Glutamatergic neuron (in vitro differentiated cells): ENCODE data around the gene CHMP1A. TPM values are rescaled to one million over a fixed set of nuclear protein-coding genes. Genes with fewer than 3 reads are reported as not detected.

ENCODE experiments used
- DNase-seq: peaks from one replicate; pipeline ENCODE4 v3.0.0; 2022
- H3K27ac Mint-ChIP-seq: one replicate; pipeline ENCODE4 v1.8.0; 2020; ENCODE audit warnings: mild to moderate bottlenecking, mixed read lengths, inconsistent platforms; ENCODE audit not compliant: unreplicated experiment
- H3K27me3 Mint-ChIP-seq: one replicate; pipeline ENCODE4 v1.8.0; 2020; ENCODE audit warnings: mild to moderate bottlenecking, moderate library complexity, mixed read lengths, inconsistent platforms; ENCODE audit not compliant: unreplicated experiment
- H3K36me3 Mint-ChIP-seq: one replicate; pipeline ENCODE4 v1.8.0; 2020; ENCODE audit warnings: mild to moderate bottlenecking, mixed read lengths, inconsistent platforms; ENCODE audit not compliant: unreplicated experiment
- H3K4me1 Mint-ChIP-seq: one replicate; pipeline ENCODE4 v1.8.0; 2020; ENCODE audit warnings: mild to moderate bottlenecking, low read depth, mixed read lengths, inconsistent platforms; ENCODE audit not compliant: unreplicated experiment
- H3K4me3 Mint-ChIP-seq: one replicate; pipeline ENCODE4 v1.8.0; 2020; ENCODE audit warnings: mild to moderate bottlenecking, mixed read lengths, inconsistent platforms; ENCODE audit not compliant: unreplicated experiment
- H3K9me3 Mint-ChIP-seq: one replicate; pipeline ENCODE4 v1.8.0; 2020; ENCODE audit warnings: mild to moderate bottlenecking, moderate library complexity, mixed read lengths, inconsistent platforms; ENCODE audit not compliant: unreplicated experiment
- total RNA-seq: library from RNA; stranded (reverse); fragmentation: NEBNext Ultra II Directional; extraction: Animal tissue kit (Norgen Biotek cat#: 25700); gene quantifications from one replicate; pipeline ENCODE4 v1.2.1, GENCODE V29; 2021; ENCODE audit not compliant: unreplicated experiment
- TF ChIP-seq, protein P1 (sequence below): fragments of 200-600 bp; sonication (generic); IDR thresholded peaks from one replicate; pipeline ENCODE4 v1.5.0; 2021; ENCODE audit not compliant: partially characterized antibody, unreplicated experiment

Gene CHMP1A
- total RNA-seq, 1 donor from 2014 or later, result 96.3 TPM

DNA sequence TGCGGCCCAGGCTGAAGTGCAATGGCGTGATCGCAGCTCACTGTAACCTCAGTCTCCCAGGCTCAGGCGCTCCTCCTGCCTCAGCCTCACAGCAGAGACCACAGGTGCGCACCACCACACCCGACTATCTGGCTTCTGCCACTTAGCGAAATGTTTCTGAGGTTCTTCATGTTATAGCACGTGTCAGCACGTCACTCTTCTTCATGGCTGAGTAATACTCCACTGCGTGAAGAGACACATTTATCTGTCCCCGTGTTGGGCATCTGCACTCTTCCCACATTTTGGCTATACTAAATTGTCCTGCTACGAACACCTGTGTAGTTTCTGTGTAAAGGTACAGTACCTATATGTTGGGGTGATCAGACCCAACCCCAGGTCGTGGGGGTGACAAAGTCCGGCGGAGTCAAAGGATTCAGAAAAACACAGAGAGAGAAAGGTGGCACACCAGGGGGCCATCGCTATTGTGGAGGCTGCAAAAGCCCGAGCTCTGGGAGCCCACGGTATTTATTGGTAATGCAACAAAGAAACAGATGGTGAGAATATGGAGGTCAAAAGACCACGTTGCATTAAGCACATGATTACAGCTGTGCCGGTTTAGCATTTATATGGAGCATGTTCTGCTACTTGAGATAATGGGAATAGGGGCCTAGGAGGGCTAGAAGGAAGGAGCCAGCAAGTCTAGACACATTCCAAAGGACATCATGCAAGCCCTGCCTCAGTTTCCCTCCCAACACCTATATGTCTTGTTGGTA is 44.9 kb downstream of the CHMP1A start:
- no peak for DNase-seq
- Mint-ChIP-seq H3K27ac (peak overlapping the region; percentile 78), H3K4me3 (peak overlapping the region; percentile 49)

DNA sequence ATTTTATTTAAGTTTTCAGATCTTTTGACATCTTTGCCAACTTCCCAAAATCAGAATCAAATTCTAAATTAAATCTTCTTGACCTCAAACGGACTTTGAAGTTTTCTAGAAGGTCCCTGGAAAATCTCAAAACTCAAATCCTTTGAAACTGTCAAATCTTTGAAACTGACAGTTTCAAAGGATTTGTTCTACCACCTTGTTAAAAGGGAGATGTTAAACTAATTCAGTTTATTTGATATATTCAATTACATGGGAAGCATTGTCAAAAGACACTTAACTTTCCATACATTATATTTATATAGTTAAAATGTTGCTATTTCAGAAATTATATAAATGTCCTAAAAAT is 47.4 kb downstream of the CHMP1A start:
- H3K27me3 Mint-ChIP-seq, result peaks cover 9% of the 10 kb centered on the region
- no peak overlapping the region for H3K27ac Mint-ChIP-seq
- peaks cover 6% of the 10 kb centered on the region for H3K9me3 Mint-ChIP-seq
- peaks cover 9% of the 10 kb centered on the region for H3K4me1 Mint-ChIP-seq
- TF ChIP-seq, protein P1, sequence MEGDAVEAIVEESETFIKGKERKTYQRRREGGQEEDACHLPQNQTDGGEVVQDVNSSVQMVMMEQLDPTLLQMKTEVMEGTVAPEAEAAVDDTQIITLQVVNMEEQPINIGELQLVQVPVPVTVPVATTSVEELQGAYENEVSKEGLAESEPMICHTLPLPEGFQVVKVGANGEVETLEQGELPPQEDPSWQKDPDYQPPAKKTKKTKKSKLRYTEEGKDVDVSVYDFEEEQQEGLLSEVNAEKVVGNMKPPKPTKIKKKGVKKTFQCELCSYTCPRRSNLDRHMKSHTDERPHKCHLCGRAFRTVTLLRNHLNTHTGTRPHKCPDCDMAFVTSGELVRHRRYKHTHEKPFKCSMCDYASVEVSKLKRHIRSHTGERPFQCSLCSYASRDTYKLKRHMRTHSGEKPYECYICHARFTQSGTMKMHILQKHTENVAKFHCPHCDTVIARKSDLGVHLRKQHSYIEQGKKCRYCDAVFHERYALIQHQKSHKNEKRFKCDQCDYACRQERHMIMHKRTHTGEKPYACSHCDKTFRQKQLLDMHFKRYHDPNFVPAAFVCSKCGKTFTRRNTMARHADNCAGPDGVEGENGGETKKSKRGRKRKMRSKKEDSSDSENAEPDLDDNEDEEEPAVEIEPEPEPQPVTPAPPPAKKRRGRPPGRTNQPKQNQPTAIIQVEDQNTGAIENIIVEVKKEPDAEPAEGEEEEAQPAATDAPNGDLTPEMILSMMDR, result no peak
- H3K36me3 Mint-ChIP-seq, result peaks cover 5% of the 10 kb centered on the region
- no peak for DNase-seq
- no peak overlapping the region for H3K4me3 Mint-ChIP-seq

More for the DNA sequence above, 44.9 kb downstream of the CHMP1A start:
- peaks cover 11% of the 10 kb centered on the region for H3K4me1 Mint-ChIP-seq
- H3K27me3 Mint-ChIP-seq, result peaks cover 9% of the 10 kb centered on the region
- peaks cover 5% of the 10 kb centered on the region for H3K36me3 Mint-ChIP-seq
- TF ChIP-seq, protein P1, result no peak
- H3K9me3 Mint-ChIP-seq, result peaks cover 6% of the 10 kb centered on the region

DNA sequence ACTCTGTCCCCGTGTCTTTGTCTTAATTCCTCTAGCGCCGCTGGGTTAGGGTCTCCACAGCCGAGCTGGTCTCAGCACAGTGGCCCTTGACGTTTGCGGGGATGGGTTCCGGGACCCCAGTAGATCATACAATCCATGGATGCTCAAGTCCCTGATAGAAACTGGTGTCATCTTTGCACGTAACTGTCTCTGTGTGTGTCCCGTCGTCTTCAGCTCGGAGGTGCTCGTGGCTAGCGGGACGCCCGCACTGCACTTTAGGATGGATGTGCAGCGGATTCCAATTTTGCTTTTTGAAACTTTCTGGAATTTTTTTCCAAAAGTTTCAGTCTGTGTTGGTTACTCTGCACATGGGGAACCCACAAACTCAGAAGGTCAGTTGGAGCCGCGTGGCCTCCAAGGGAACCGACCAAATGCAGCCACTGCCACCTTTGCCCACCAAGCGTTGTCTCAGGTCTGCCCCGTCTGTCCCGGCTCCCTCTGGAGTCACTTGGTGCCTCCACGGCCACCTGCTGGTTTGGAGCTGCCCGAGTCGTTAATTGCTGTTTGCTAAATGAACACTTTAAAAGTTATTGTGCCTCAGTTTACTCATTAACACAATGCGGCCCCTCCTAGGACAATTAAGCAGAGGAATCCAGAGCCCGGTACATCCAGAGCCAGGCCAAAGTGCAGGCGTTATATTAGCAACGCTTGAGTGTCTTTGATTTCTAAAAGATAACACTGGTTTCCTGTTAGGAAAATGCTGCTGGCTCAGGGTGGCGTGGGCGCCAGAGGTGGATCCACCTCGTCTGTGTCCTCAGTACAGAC is 49.4 kb downstream of the CHMP1A start:
- Mint-ChIP-seq H3K9me3 (peaks cover 6% of the 10 kb centered on the region), H3K4me3 (no peak overlapping the region), H3K27ac (peak overlapping the region; percentile 17), H3K27me3 (peaks cover 9% of the 10 kb centered on the region), H3K36me3 (peaks cover 5% of the 10 kb centered on the region), H3K4me1 (peaks cover 10% of the 10 kb centered on the region)
- TF ChIP-seq, protein P1, result no peak
- no peak for DNase-seq

DNA sequence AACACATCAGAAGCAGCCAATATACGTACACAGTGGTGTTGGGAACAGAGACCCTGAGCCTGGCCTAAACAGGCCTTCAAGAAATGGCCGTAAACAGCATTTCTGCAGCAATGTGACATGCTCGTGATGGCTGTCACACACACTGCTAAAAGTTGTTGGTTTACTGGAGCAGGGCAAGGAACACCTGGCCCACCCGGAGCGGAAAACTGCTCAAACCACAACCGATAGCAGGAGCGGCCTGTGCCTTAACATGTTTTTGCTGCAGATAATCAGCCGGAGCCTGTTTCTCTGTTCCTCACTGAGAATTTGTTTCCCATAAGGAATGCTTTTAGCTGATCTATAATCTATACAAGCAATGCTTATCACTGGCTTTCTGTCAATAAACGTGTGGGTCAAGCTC is 50.1 kb downstream of the CHMP1A start:
- H3K36me3 Mint-ChIP-seq, result peaks cover 2% of the 10 kb centered on the region
- TF ChIP-seq, protein P1, result no peak
- peaks cover 7% of the 10 kb centered on the region for H3K4me1 Mint-ChIP-seq
- peaks cover 5% of the 10 kb centered on the region for H3K27me3 Mint-ChIP-seq
- H3K9me3 Mint-ChIP-seq, result peaks cover 3% of the 10 kb centered on the region
- H3K4me3 Mint-ChIP-seq, result no peak overlapping the region
- peak overlapping the region; percentile 17 for H3K27ac Mint-ChIP-seq
- no peak for DNase-seq

DNA sequence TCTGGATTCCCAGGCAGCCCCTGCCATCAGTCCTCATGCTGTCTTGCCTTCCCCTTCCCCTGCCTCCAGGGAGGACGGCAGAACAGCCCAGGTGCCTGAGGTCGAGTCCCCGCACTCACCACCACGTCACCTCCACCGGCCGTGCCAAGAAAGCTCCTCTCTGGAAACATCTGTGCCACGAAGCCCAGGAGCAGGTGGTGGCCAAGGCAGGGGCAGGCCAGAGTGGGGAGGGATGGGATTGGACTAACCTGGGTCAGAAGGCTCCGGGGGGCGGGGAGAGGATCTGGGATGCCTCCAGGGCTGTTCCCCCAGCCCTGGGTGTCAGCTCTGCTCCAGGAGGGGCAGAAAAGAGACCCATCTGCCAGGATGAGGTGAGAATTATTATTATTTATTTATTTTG is 51.5 kb downstream of the CHMP1A start:
- no peak overlapping the region for H3K27ac Mint-ChIP-seq
- DNase-seq, result no peak
- peaks cover 6% of the 10 kb centered on the region for H3K4me1 Mint-ChIP-seq
- TF ChIP-seq, protein P1, result no peak
- H3K9me3 Mint-ChIP-seq, result peaks cover 3% of the 10 kb centered on the region
- H3K36me3 Mint-ChIP-seq, result no peaks in the 10 kb centered on the region
- no peak overlapping the region for H3K4me3 Mint-ChIP-seq
- peaks cover 5% of the 10 kb centered on the region for H3K27me3 Mint-ChIP-seq
